IMR-90 (cell line): Measurements from ENCODE around the gene COL18A1. TPM values are rescaled to one million over a fixed set of nuclear protein-coding genes. Genes with fewer than 3 reads are reported as not detected.

Source experiments
- ATAC-seq: fragments of 200-7000 bp; cut with Tn5 transposase; 2 replicates; pipeline ENCODE4 v1.9.1; 2020; ENCODE audit warnings: low read depth, mild to moderate bottlenecking, moderate library complexity
- BruUV-seq: library from RNA; stranded (reverse); fragments of 400-500 nt; replicated peaks from 2 replicates; lab custom pipeline; 2021; lab: Mats Ljungman, UMichigan
- CTCF ChIA-PET: fragments of 300-600 bp; formaldehyde crosslinking; extraction: SDS; loops from one replicate; lab custom pipeline; 2021; ENCODE audit warnings: antibody characterized with exemption; lab: Yijun Ruan, JAX
- POLR2A ChIA-PET: fragments of 300-600 bp; sonication (Branson Sonifier 250); formaldehyde crosslinking; loops from one replicate; lab custom pipeline; 2022; ENCODE audit warnings: antibody characterized with exemption; ENCODE audit not compliant: unreplicated experiment; lab: Charles Lee
- DNase-seq: peaks from one replicate; pipeline ENCODE4 v3.0.0; 2013
- H2AFZ ChIP-seq: replicated peaks from 2 replicates; pipeline ENCODE3; 2013; ENCODE audit warnings: low read length, mild to moderate bottlenecking; ENCODE audit not compliant: poor library complexity
- H2AK5ac ChIP-seq: 2 replicates; pipeline ENCODE4 v1.6.1; 2013; ENCODE audit warnings: low read depth, low read length, inconsistent platforms
- H2AK9ac ChIP-seq: replicated peaks from 2 replicates; pipeline ENCODE3; 2013; ENCODE audit warnings: mild to moderate bottlenecking, low read depth, low read length, moderate library complexity; ENCODE audit not compliant: poor library complexity
- H2BK120ac ChIP-seq: 2 replicates; pipeline ENCODE4 v1.6.1; 2013; ENCODE audit warnings: low read depth, low read length, inconsistent platforms
- H2BK15ac ChIP-seq: 3 replicates; pipeline ENCODE4 v1.6.1; 2013; ENCODE audit warnings: low read depth, low read length, inconsistent platforms
- H2BK20ac ChIP-seq: 2 replicates; pipeline ENCODE4 v1.6.1; 2013; ENCODE audit warnings: low read depth, mild to moderate bottlenecking, inconsistent platforms, low read length, moderate library complexity
- H2BK5ac ChIP-seq: 2 replicates; pipeline ENCODE4 v1.6.1; 2013; ENCODE audit warnings: mild to moderate bottlenecking, low read depth, low read length, inconsistent platforms; ENCODE audit not compliant: poor library complexity, severe bottlenecking
- H3K14ac ChIP-seq: replicated peaks from 2 replicates; pipeline ENCODE4 v1.6.1; 2013; ENCODE audit warnings: low read depth, low read length, inconsistent platforms
- H3K18ac ChIP-seq: 2 replicates; pipeline ENCODE4 v1.6.1; 2013; ENCODE audit warnings: low read depth, low read length, control low read depth
- H3K23ac ChIP-seq: 2 replicates; pipeline ENCODE4 v1.6.1; 2013; ENCODE audit warnings: low read depth, low read length, inconsistent platforms
- H3K27ac ChIP-seq: 2 replicates; pipeline ENCODE4 v1.5.1; 2013; ENCODE audit warnings: mild to moderate bottlenecking, control low read depth, low read length; ENCODE audit not compliant: insufficient read depth
- H3K27me3 ChIP-seq: 2 replicates; pipeline ENCODE4 v1.6.1; 2013; ENCODE audit warnings: low read length; ENCODE audit not compliant: control insufficient read depth, insufficient read depth
- H3K36me3 ChIP-seq: 2 replicates; pipeline ENCODE4 v1.6.1; 2013; ENCODE audit warnings: low read length, mixed read lengths; ENCODE audit not compliant: control insufficient read depth, insufficient read depth
- H3K4ac ChIP-seq: 2 replicates; pipeline ENCODE4 v1.6.1; 2013; ENCODE audit warnings: low read depth, low read length, inconsistent platforms
- H3K4me1 ChIP-seq: 2 replicates; pipeline ENCODE4 v1.6.1; 2013; ENCODE audit warnings: low read length, mixed read lengths; ENCODE audit not compliant: control insufficient read depth, insufficient read depth
- H3K4me2 ChIP-seq: 2 replicates; pipeline ENCODE4 v1.6.1; 2013; ENCODE audit warnings: low read depth, mild to moderate bottlenecking, control low read depth, low read length, moderate library complexity
- H3K4me3 ChIP-seq: 2 replicates; pipeline ENCODE4 v1.5.1; 2013; ENCODE audit warnings: low read depth, mild to moderate bottlenecking, control low read depth, low read length, moderate library complexity; ENCODE audit not compliant: insufficient read depth
- H3K56ac ChIP-seq: 2 replicates; pipeline ENCODE4 v1.6.1; 2013; ENCODE audit warnings: low read length, inconsistent platforms; ENCODE audit not compliant: insufficient read depth; ENCODE audit errors: extremely low read depth
- H3K79me1 ChIP-seq, 2 experiments: 2 replicates each; pipeline ENCODE4 v1.6.1; 2013; ENCODE audit warnings: low read length in 2 of 2, inconsistent platforms in 1 of 2, low read depth in 1 of 2
- H3K9ac ChIP-seq: 2 replicates; pipeline ENCODE4 v1.6.1; 2013; ENCODE audit warnings: low read depth, low read length, control low read depth
- H3K9me1 ChIP-seq: 2 replicates; pipeline ENCODE4 v1.6.1; 2013; ENCODE audit warnings: low read length, inconsistent platforms; ENCODE audit not compliant: insufficient read depth
- H3K9me3 ChIP-seq: 2 replicates; pipeline ENCODE4 v1.6.1; 2013; ENCODE audit warnings: low read length; ENCODE audit not compliant: control insufficient read depth, insufficient read depth
- H4K20me1 ChIP-seq: 2 replicates; pipeline ENCODE4 v1.6.1; 2013; ENCODE audit warnings: low read length, inconsistent platforms; ENCODE audit not compliant: insufficient read depth
- H4K5ac ChIP-seq: 2 replicates; pipeline ENCODE4 v1.6.1; 2013; ENCODE audit warnings: mild to moderate bottlenecking, low read depth, low read length, control low read depth
- H4K8ac ChIP-seq, 2 experiments: 2 replicates each; pipeline ENCODE4 v1.6.1; 2013; ENCODE audit warnings: low read depth in 2 of 2, low read length in 2 of 2, control low read depth in 1 of 2, inconsistent platforms in 1 of 2
- H4K91ac ChIP-seq: 2 replicates; pipeline ENCODE4 v1.6.1; 2013; ENCODE audit warnings: low read depth, low read length, inconsistent platforms; ENCODE audit not compliant: insufficient read depth
- CEBPB ChIP-seq: IDR thresholded peaks from 2 replicates; pipeline ENCODE4 v1.6.1; 2012; ENCODE audit warnings: low read depth, low read length, improper control_type of control experiment
- CHD1 ChIP-seq: IDR thresholded peaks from 2 replicates; pipeline ENCODE4 v1.6.1; 2012; ENCODE audit warnings: low read depth, low read length, improper control_type of control experiment
- ELK1 ChIP-seq: fragments of 150-350 bp; IDR thresholded peaks from 2 replicates; pipeline ENCODE4 v1.6.1; 2016; ENCODE audit warnings: low read depth, mild to moderate bottlenecking, low read length, moderate library complexity, borderline replicate concordance
- FOS ChIP-seq: fragments of 150-350 bp; IDR thresholded peaks from 2 replicates; pipeline ENCODE4 v1.6.1; 2016; ENCODE audit warnings: low read depth, low read length
- MAFK ChIP-seq: IDR thresholded peaks from 2 replicates; pipeline ENCODE4 v1.6.1; 2012; ENCODE audit warnings: low read depth, low read length, improper control_type of control experiment
- NFE2L2 ChIP-seq: fragments of 150-350 bp; IDR thresholded peaks from 2 replicates; pipeline ENCODE4 v1.6.1; 2016; ENCODE audit warnings: low read depth, mild to moderate bottlenecking, low read length
- RFX5 ChIP-seq: IDR thresholded peaks from 2 replicates; pipeline ENCODE4 v1.8.0; 2012; ENCODE audit warnings: low read depth, mild to moderate bottlenecking, low read length, moderate library complexity
- SMC3 ChIP-seq: fragments of 150-350 bp; IDR thresholded peaks from 2 replicates; pipeline ENCODE4 v1.6.1; 2016; ENCODE audit warnings: low read depth, mild to moderate bottlenecking, antibody characterized with exemption, low read length, moderate library complexity
- WGBS, 2 experiments: methylation state at CpG; one replicate each; pipeline versions ENCODE4 v1.1.5 to v1.1.7; 2013; ENCODE audit warnings: missing lambda C conversion rate in 2 of 2; ENCODE audit not compliant: insufficient read length in 1 of 2; ENCODE audit errors: extremely low coverage in 2 of 2; 5-methylcytosine and 5-hydroxymethylcytosine counted together
- dilution Hi-C: fragments of 300-500 bp; cut with HindIII; formaldehyde crosslinking; loops from one replicate; pipeline ENCODE4 v1.14.3; 2018; ENCODE audit warnings: low sequenced_read_pairs; ENCODE audit not compliant: unreplicated experiment
- in situ Hi-C: fragments of 300-500 bp; cut with MboI; formaldehyde crosslinking; loops from 3 replicates; pipeline ENCODE4 v1.14.3; 2019; ENCODE audit warnings: low sequenced_read_pairs, inconsistent platforms, mixed read lengths
- intact Hi-C: fragments of 100-400 bp; cut with micrococcal nuclease; formaldehyde crosslinking; loops from 2 replicates; pipeline ENCODE4 v1.10.0; 2022
- polyA plus RNA-seq, 3 experiments: library from polyadenylated mRNA; depleted of rRNA; stranded (reverse); fragments of >200 nt; gene quantifications; 2 replicates each; pipeline ENCODE4 v1.2.3, GENCODE V29; 2012; ENCODE audit warnings: low replicate concordance in 1 of 3
- total RNA-seq: library from RNA; depleted of rRNA; stranded (reverse); fragments of >200 nt; gene quantifications from 2 replicates; pipeline ENCODE4 v1.2.3, GENCODE V29; 2012
- TF ChIP-seq, protein P1 (sequence below): conservative IDR thresholded peaks from 2 replicates; pipeline ENCODE4 v1.5.1; 2012; ENCODE audit warnings: mild to moderate bottlenecking, low read depth, low read length, improper control_type of control experiment

The COL18A1 gene
- total and polyA plus RNA-seq, 2 of the 4 experiments (the other 2 are of a cell fraction), result 4.3 to 46.7 TPM

DNA sequence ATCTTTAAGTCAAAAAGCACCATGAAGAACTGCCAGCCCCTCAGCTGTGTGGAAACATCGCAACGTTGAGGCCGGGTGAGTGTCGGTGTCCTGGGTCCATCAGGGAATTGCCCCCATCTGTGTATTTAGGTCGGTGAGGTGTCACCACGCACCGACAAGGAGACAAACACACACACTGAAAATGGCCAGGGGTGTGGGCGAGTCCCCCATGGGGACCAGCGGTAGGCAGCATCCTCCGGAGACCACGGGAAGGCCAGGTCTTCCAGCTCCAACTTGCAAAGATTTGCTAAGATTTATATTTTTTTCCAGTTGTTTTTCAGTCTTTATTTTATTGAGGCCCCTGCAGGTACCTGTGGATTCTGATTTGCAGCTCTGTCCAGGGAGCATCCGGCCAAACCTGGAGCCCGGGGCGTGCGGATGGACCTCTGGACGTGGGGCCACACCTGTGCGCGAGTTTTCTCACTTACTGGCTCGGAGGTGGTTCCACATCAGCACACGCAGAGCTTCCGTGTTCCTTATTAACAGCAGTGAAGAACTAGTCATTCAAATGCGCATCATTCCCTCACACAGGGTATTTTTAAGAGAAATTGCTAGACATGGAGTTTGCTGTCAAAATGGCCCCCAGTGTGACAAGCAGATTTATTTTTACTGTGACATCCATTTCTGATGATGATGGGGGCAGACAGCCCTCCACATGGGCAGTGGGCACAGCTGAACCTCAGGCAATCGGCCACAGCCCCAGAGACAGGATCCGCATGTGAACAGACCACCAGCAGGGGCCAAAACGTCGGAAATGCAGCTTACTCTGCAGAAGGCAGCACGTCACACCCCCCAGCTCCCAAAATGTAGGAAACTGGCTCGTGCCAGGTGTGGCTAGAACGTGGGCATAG is 154.5 kb downstream of the COL18A1 start:
- dilution Hi-C loops, result no loop called here
- H3K9me3 ChIP-seq, result peaks cover 4% of the 10 kb centered on the region; the same call in 1 of the 2 replicates
- H3K56ac ChIP-seq, result no peak overlapping the region
- H3K27me3 ChIP-seq, result no peaks in the 10 kb centered on the region; the same call in 1 of the 2 replicates
- no peak for TF ChIP-seq MAFK
- no peak for TF ChIP-seq CHD1
- TF ChIP-seq NFE2L2, result no peak
- no peak for TF ChIP-seq CEBPB
- TF ChIP-seq RFX5, result no peak
- TF ChIP-seq SMC3, result no peak
- TF ChIP-seq, protein P1, sequence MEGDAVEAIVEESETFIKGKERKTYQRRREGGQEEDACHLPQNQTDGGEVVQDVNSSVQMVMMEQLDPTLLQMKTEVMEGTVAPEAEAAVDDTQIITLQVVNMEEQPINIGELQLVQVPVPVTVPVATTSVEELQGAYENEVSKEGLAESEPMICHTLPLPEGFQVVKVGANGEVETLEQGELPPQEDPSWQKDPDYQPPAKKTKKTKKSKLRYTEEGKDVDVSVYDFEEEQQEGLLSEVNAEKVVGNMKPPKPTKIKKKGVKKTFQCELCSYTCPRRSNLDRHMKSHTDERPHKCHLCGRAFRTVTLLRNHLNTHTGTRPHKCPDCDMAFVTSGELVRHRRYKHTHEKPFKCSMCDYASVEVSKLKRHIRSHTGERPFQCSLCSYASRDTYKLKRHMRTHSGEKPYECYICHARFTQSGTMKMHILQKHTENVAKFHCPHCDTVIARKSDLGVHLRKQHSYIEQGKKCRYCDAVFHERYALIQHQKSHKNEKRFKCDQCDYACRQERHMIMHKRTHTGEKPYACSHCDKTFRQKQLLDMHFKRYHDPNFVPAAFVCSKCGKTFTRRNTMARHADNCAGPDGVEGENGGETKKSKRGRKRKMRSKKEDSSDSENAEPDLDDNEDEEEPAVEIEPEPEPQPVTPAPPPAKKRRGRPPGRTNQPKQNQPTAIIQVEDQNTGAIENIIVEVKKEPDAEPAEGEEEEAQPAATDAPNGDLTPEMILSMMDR, result no peak
- no peak for TF ChIP-seq FOS
- no peak for TF ChIP-seq ELK1
- H3K27ac ChIP-seq, result no peak overlapping the region
- no peak overlapping the region for H4K5ac ChIP-seq
- no peak overlapping the region for H2BK120ac ChIP-seq
- BruUV-seq, result no TSS peak
- no peak overlapping the region for H4K8ac ChIP-seq
- WGBS, 2 experiments, result 71% methylated on average over 7 of the region's 29 CpGs; no CpG with 5 or more reads in 1 of the 2 experiments
- intact Hi-C loops, result loop anchor here (5.0 kb wide), 3 partner anchors 53 to 267 kb away; partner anchors contain the start of gene PCBP3
- no peak overlapping the region for H3K14ac ChIP-seq
- no peaks in the 10 kb centered on the region for H3K36me3 ChIP-seq
- POLR2A ChIA-PET, result no interaction called here
- H3K23ac ChIP-seq, result no peak overlapping the region
- no peak overlapping the region for H3K9ac ChIP-seq
- peaks cover 9% of the 10 kb centered on the region for H3K4me1 ChIP-seq
- no peak overlapping the region for H2BK20ac ChIP-seq
- H3K4me3 ChIP-seq, result no peak overlapping the region
- H2BK15ac ChIP-seq, result no peak overlapping the region
- H3K4me2 ChIP-seq, result no peak overlapping the region
- no peak overlapping the region for H2AK5ac ChIP-seq
- H4K91ac ChIP-seq, result no peak overlapping the region
- H4K20me1 ChIP-seq, result no peaks in the 10 kb centered on the region
- DNase-seq (no peak), ATAC-seq (no peak)
- in situ Hi-C loops, result loop anchor here (5.0 to 10.0 kb wide), 2 partner anchors 258 to 365 kb away; no protein-coding TSS in a partner anchor
- no peaks in the 10 kb centered on the region for H3K79me1 ChIP-seq
- H3K9me1 ChIP-seq, result peaks cover 6% of the 10 kb centered on the region; the same call in 1 of the 2 replicates
- H3K18ac ChIP-seq, result no peak overlapping the region
- CTCF ChIA-PET, result interaction anchor here (0.6 kb wide), 1 partner anchor 65 kb away, joined by 3 read pairs; no protein-coding TSS in a partner anchor
- H3K4ac ChIP-seq, result no peak overlapping the region
- H2AFZ ChIP-seq, result no peak overlapping the region
- H2AK9ac ChIP-seq, result no peak overlapping the region
- H2BK5ac ChIP-seq, result no peak overlapping the region
